Parathyroid adenoma (tissue), 2 donors: ENCODE data around the gene FBXL7.

Experiments used
- H2AFZ ChIP-seq: fragments of 300-600 bp; sonication (generic); one replicate; pipeline ENCODE4 v1.7.0; 2017; ENCODE audit warnings: antibody characterized with exemption, mild to moderate bottlenecking
- H3K27ac ChIP-seq: fragments of 300-600 bp; sonication (generic); one replicate; pipeline ENCODE4 v1.7.0; 2017
- H3K27me3 ChIP-seq: fragments of 300-600 bp; sonication (generic); one replicate; pipeline ENCODE4 v1.7.0; 2017; ENCODE audit warnings: low read length; ENCODE audit not compliant: control insufficient read depth, insufficient read depth
- H3K36me3 ChIP-seq: fragments of 300-600 bp; sonication (generic); one replicate; pipeline ENCODE4 v1.7.0; 2017; ENCODE audit warnings: low read length; ENCODE audit not compliant: control insufficient read depth, insufficient read depth
- H3K4me1 ChIP-seq: fragments of 300-600 bp; sonication (generic); one replicate; pipeline ENCODE4 v1.7.0; 2017; ENCODE audit warnings: control low read depth
- H3K4me2 ChIP-seq: fragments of 300-600 bp; sonication (generic); one replicate; pipeline ENCODE4 v1.7.0; 2017; ENCODE audit warnings: low read length
- H3K4me3 ChIP-seq: fragments of 300-600 bp; sonication (generic); one replicate; pipeline ENCODE4 v1.7.0; 2017; ENCODE audit warnings: low read depth, low read length
- H3K79me2 ChIP-seq: fragments of 300-600 bp; sonication (generic); one replicate; pipeline ENCODE4 v1.7.0; 2017; ENCODE audit warnings: control low read depth
- H3K9ac ChIP-seq: fragments of 300-600 bp; sonication (generic); one replicate; pipeline ENCODE4 v1.7.0; 2017; ENCODE audit warnings: mild to moderate bottlenecking
- H3K9me3 ChIP-seq: fragments of 300-600 bp; sonication (generic); one replicate; pipeline ENCODE4 v1.7.0; 2017; ENCODE audit warnings: low read length; ENCODE audit not compliant: control insufficient read depth
- CTCF ChIP-seq: fragments of 300-600 bp; sonication (generic); IDR thresholded peaks from one replicate; pipeline ENCODE4 v1.7.0; 2017; ENCODE audit warnings: antibody characterized with exemption, mild to moderate bottlenecking
- donor health status: primary hyperparathyroidism.

FBXL7 gene

GRCh38 chr5:15943487-15943886 is 443.5 kb downstream of the FBXL7 start:
- H3K9me3 ChIP-seq: no peaks in the 10 kb centered on the region
- H3K36me3 ChIP-seq: no peaks in the 10 kb centered on the region
- no peak overlapping the region for H3K4me3 ChIP-seq
- no peak overlapping the region for H2AFZ ChIP-seq
- H3K79me2 ChIP-seq: no peaks in the 10 kb centered on the region
- no peak overlapping the region for H3K4me2 ChIP-seq
- no peaks in the 10 kb centered on the region for H3K27me3 ChIP-seq
- H3K4me1 ChIP-seq: no peaks in the 10 kb centered on the region
- TF ChIP-seq CTCF: no peak
- no peak overlapping the region for H3K27ac ChIP-seq
- H3K9ac ChIP-seq: no peak overlapping the region

GRCh38 chr5:15946026-15946425 is 446.0 kb downstream of the FBXL7 start:
- Histone ChIP-seq H3K79me2 (no peaks in the 10 kb centered on the region), H3K27me3 (no peaks in the 10 kb centered on the region), H3K36me3 (no peaks in the 10 kb centered on the region), H2AFZ (no peak overlapping the region), H3K4me3 (no peak overlapping the region), H3K4me1 (no peaks in the 10 kb centered on the region), H3K27ac (no peak overlapping the region), H3K4me2 (no peak overlapping the region), H3K9me3 (no peaks in the 10 kb centered on the region), H3K9ac (no peak overlapping the region)
- no peak for TF ChIP-seq CTCF

DNA sequence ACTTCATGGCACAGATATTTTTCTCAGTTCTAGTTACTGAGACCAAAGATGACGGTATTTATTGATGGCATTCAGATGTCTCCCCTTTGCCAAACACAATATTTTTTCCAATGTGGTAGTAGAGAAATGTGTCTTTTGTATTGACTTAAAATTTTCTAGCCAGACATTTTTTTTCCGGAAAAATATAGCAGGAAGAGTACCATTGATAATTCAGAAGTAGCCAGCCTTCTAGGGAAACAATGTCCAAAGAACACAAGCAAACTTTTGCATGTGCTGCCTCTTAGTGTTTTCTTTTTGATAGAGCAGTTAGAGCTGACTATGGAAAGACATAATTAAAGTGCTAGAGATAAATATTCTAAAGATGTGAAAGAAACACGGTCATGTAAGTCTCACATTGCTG is 448.2 kb downstream of the FBXL7 start:
- H3K4me1 ChIP-seq: no peaks in the 10 kb centered on the region
- no peaks in the 10 kb centered on the region for H3K27me3 ChIP-seq
- no peak overlapping the region for H2AFZ ChIP-seq
- no peak for TF ChIP-seq CTCF
- H3K27ac ChIP-seq: no peak overlapping the region
- no peak overlapping the region for H3K9ac ChIP-seq
- H3K4me2 ChIP-seq: no peak overlapping the region
- H3K9me3 ChIP-seq: no peaks in the 10 kb centered on the region
- no peaks in the 10 kb centered on the region for H3K79me2 ChIP-seq
- H3K36me3 ChIP-seq: no peaks in the 10 kb centered on the region
- no peak overlapping the region for H3K4me3 ChIP-seq

- Histone ChIP-seq H3K27me3 (no peaks in the 10 kb centered on the region), H3K4me3 (no peak overlapping the region), H3K4me1 (no peaks in the 10 kb centered on the region), H3K36me3 (no peaks in the 10 kb centered on the region), H3K27ac (no peak overlapping the region), H3K9ac (no peak overlapping the region), H2AFZ (no peak overlapping the region), H3K9me3 (no peaks in the 10 kb centered on the region), H3K79me2 (no peaks in the 10 kb centered on the region), H3K4me2 (no peak overlapping the region)
- no peak for TF ChIP-seq CTCF
These were observed 451.1 kb downstream of the FBXL7 start for GRCh38 chr5:15951126-15951525.

GRCh38 chr5:15951550-15951949 is 451.6 kb downstream of the FBXL7 start:
- H3K9me3 ChIP-seq: no peaks in the 10 kb centered on the region
- H3K36me3 ChIP-seq: no peaks in the 10 kb centered on the region
- H2AFZ ChIP-seq: no peak overlapping the region
- no peaks in the 10 kb centered on the region for H3K4me1 ChIP-seq
- no peak overlapping the region for H3K4me2 ChIP-seq
- no peak overlapping the region for H3K27ac ChIP-seq
- no peak overlapping the region for H3K4me3 ChIP-seq
- H3K9ac ChIP-seq: no peak overlapping the region
- TF ChIP-seq CTCF: no peak
- no peaks in the 10 kb centered on the region for H3K79me2 ChIP-seq
- no peaks in the 10 kb centered on the region for H3K27me3 ChIP-seq
